Activated CD8-positive, alpha-beta T cell treated with anti-CD3 and anti-CD28 coated beads for 36 hours (primary cell): Measurements from ENCODE around the gene CC2D1B. TPM values are rescaled to one million over a fixed set of nuclear protein-coding genes. Genes with fewer than 3 reads are reported as not detected.

ENCODE experiments used
- ATAC-seq: fragments of 200-7000 bp; cut with Tn5 transposase; one replicate; pipeline ENCODE4 v1.10.0; 2021; ENCODE audit warnings: mild to moderate bottlenecking, moderate library complexity
- CTCF ChIA-PET: fragments of 350-600 bp; sonication (Branson Sonifier 250); formaldehyde crosslinking; loops from one replicate; lab custom pipeline; 2021; ENCODE audit warnings: antibody characterized with exemption; lab: Charles Lee
- POLR2A ChIA-PET: fragments of 350-600 bp; sonication (Branson Sonifier 250); formaldehyde crosslinking; loops from one replicate; lab custom pipeline; 2021; ENCODE audit warnings: antibody characterized with exemption; lab: Charles Lee
- DNase-seq: peaks from one replicate; pipeline ENCODE4 v3.0.0-alpha.2; 2020
- H3K27ac Mint-ChIP-seq: one replicate; pipeline ENCODE4 v1.8.0; 2021; ENCODE audit warnings: mild to moderate bottlenecking, mixed read lengths
- H3K27me3 Mint-ChIP-seq: one replicate; pipeline ENCODE4 v1.8.0; 2021; ENCODE audit warnings: mixed read lengths
- H3K36me3 Mint-ChIP-seq: one replicate; pipeline ENCODE4 v1.8.0; 2021; ENCODE audit warnings: low read depth, mixed read lengths
- H3K4me1 Mint-ChIP-seq: one replicate; pipeline ENCODE4 v1.8.0; 2021; ENCODE audit warnings: low read depth, mixed read lengths
- H3K4me3 Mint-ChIP-seq: one replicate; pipeline ENCODE4 v1.8.0; 2021; ENCODE audit warnings: mild to moderate bottlenecking, moderate library complexity, mixed read lengths
- H3K9me3 Mint-ChIP-seq: one replicate; pipeline ENCODE4 v1.8.0; 2021; ENCODE audit warnings: mixed read lengths
- intact Hi-C: fragments of 100-400 bp; cut with micrococcal nuclease; formaldehyde crosslinking; loops from one replicate; pipeline ENCODE4 v1.10.0; 2022
- total RNA-seq, 2 experiments: library from RNA; stranded (reverse); gene quantifications; one replicate each; pipeline ENCODE4 v1.2.3, GENCODE V29; 2021
- TF ChIP-seq, protein P1 (sequence below): fragments of 200-600 bp; IDR thresholded peaks from one replicate; pipeline ENCODE4 v1.8.0; 2022; ENCODE audit warnings: antibody characterized with exemption, mild to moderate bottlenecking

The CC2D1B gene
- total RNA-seq, 2 experiments from 2014 or later = 17.1 to 19.4 TPM

DNA sequence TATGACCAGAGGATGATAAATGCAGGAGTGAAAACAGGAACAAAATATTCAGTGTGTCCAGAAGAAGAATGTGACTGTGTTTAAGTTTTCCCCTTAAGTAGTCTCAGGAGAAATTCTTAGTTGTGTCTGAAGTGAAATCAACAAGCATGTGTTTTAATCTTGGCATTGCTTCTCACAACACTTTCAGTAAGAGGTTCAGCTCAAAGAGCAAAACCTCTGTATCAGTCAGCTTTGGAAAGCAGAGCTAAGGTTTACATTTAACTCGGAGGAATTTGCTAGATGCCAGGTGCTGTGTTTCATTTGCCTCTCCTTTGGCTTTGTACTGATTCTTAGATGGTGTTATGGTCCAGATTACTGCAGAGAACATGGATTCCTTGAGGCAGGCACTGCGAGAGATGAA lies 28.6 kb downstream of the CC2D1B start:
- POLR2A ChIA-PET = interaction anchor here (1.5 kb wide), 1 partner anchor 11 kb away, joined by 3 read pairs; no protein-coding TSS in a partner anchor
- no peaks in the 10 kb centered on the region for H3K4me1 Mint-ChIP-seq
- H3K36me3 Mint-ChIP-seq = no peaks in the 10 kb centered on the region
- DNase-seq (no peak), ATAC-seq (no peak)
- intact Hi-C loops = no loop called here
- H3K27me3 Mint-ChIP-seq = no peaks in the 10 kb centered on the region
- no peak overlapping the region for H3K27ac Mint-ChIP-seq
- no peaks in the 10 kb centered on the region for H3K9me3 Mint-ChIP-seq
- TF ChIP-seq, protein P1, sequence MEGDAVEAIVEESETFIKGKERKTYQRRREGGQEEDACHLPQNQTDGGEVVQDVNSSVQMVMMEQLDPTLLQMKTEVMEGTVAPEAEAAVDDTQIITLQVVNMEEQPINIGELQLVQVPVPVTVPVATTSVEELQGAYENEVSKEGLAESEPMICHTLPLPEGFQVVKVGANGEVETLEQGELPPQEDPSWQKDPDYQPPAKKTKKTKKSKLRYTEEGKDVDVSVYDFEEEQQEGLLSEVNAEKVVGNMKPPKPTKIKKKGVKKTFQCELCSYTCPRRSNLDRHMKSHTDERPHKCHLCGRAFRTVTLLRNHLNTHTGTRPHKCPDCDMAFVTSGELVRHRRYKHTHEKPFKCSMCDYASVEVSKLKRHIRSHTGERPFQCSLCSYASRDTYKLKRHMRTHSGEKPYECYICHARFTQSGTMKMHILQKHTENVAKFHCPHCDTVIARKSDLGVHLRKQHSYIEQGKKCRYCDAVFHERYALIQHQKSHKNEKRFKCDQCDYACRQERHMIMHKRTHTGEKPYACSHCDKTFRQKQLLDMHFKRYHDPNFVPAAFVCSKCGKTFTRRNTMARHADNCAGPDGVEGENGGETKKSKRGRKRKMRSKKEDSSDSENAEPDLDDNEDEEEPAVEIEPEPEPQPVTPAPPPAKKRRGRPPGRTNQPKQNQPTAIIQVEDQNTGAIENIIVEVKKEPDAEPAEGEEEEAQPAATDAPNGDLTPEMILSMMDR = no peak
- CTCF ChIA-PET = interaction anchor here (1.8 kb wide), 1 partner anchor 28 kb away, joined by 4 read pairs; no protein-coding TSS in a partner anchor
- H3K4me3 Mint-ChIP-seq = no peak overlapping the region

DNA sequence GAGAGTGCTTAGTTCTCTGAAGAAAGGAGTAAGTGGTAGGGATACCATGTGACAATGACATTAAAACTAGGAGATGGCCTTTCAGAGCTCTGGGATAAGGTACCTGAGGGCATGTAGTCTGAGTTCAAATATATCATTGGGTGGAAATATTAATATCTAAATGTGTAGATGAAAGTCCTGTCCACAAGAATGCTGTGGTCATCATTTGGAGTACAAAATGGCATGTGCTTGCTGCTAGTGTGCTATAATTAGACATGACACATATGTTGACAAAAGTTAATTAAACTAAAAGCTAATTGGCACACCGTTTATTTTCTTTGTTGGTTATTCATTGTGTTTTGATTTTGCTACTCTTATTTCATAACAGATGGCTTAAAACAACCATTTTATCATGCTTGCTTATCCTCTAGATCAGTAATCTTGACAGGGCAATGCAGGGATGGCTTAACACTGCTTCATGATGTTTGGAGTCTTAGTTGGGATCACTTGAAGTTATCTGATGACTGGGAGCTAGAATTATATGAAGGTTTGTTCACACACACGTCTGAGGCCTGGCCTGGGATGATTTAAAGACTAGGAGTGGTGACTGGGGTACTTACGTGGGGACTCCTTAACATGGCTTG lies 31.0 kb downstream of the CC2D1B start:
- no peaks in the 10 kb centered on the region for H3K36me3 Mint-ChIP-seq
- H3K27me3 Mint-ChIP-seq = no peaks in the 10 kb centered on the region
- ATAC-seq (no peak), DNase-seq (no peak)
- H3K4me3 Mint-ChIP-seq = no peak overlapping the region
- ChIA-PET CTCF (interaction anchor here (0.7 kb wide), 1 partner anchor 10 kb away, joined by 3 read pairs; no protein-coding TSS in a partner anchor), POLR2A (no interaction called here)
- TF ChIP-seq, protein P1 = no peak
- peaks cover 6% of the 10 kb centered on the region for H3K4me1 Mint-ChIP-seq
- no peak overlapping the region for H3K27ac Mint-ChIP-seq
- intact Hi-C loops = no loop called here
- H3K9me3 Mint-ChIP-seq = no peaks in the 10 kb centered on the region

DNA sequence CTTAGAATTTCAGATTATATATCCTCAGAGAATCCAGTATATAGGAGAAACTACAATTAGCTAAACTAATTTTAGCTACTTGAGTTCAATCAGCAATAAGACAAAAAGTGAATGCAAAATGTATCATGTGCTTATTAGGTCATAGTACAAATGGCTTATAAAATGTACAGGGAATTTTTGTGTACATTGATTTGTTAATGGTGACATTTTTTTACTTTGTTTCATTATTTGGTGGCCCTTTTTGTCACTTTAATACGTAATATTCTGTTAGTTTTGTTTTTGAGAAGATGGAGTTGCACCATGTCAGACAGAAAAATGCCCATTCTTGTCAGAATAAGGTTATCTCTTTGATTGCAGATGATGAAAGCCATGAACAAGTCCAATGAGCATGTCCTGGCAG lies 33.6 kb downstream of the CC2D1B start:
- TF ChIP-seq, protein P1 = no peak
- H3K36me3 Mint-ChIP-seq = no peaks in the 10 kb centered on the region
- intact Hi-C loops = no loop called here
- no peak overlapping the region for H3K4me3 Mint-ChIP-seq
- H3K4me1 Mint-ChIP-seq = peaks cover 8% of the 10 kb centered on the region
- ATAC-seq (no peak), DNase-seq (no peak)
- ChIA-PET CTCF (no interaction called here), POLR2A (no interaction called here)
- H3K27ac Mint-ChIP-seq = no peak overlapping the region
- no peaks in the 10 kb centered on the region for H3K9me3 Mint-ChIP-seq
- no peaks in the 10 kb centered on the region for H3K27me3 Mint-ChIP-seq

DNA sequence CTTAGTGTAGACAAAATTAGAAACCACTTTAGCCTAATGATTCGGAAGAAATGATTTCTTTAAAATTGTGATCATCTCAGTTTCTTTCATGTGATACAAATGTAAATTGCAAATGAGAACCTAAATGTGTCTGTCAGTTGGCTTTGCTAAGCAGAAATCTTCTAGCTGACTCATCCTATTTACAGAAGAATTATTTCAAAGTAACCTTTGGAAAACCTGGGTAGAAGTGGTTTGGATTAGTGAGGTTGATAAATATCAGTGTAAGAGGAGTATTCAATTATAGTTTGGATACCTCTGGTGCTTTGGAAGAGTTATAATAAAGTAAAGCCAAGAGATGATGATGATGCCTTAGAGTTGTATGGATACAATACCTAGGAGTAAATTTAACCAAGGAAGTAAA lies 37.4 kb downstream of the CC2D1B start:
- H3K9me3 Mint-ChIP-seq = no peaks in the 10 kb centered on the region
- H3K27me3 Mint-ChIP-seq = no peaks in the 10 kb centered on the region
- no peak overlapping the region for H3K4me3 Mint-ChIP-seq
- H3K36me3 Mint-ChIP-seq = peaks cover 2% of the 10 kb centered on the region
- TF ChIP-seq, protein P1 = no peak
- intact Hi-C loops = no loop called here
- ATAC-seq = no peak
- CTCF ChIA-PET = no interaction called here
- no peak for DNase-seq
- POLR2A ChIA-PET = no interaction called here
- H3K27ac Mint-ChIP-seq = no peak overlapping the region
- H3K4me1 Mint-ChIP-seq = peaks cover 8% of the 10 kb centered on the region

DNA sequence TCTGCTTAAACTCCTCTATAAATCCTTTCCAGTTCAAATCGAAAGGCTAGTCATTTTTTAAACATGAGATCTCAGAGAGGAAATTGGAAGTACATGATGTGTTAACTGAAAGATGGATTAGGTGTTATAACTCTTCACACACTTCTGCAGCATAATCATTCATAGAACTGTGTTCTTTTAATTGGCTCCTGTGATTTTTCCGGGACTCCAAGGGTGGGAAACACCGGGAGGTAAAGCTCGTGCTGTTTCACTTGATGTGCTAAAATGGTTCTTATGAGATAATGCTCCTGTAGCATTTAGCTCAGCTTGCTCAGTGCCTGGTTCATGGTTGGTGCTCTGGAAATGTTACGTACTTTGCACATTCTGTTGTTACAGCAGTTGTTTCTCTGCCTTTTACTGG lies 40.2 kb downstream of the CC2D1B start:
- H3K27me3 Mint-ChIP-seq = no peaks in the 10 kb centered on the region
- TF ChIP-seq, protein P1 = no peak
- intact Hi-C loops = no loop called here
- ChIA-PET CTCF (interaction anchor here (1.1 kb wide), 1 partner anchor 16 kb away, joined by 4 read pairs; no protein-coding TSS in a partner anchor), POLR2A (no interaction called here)
- H3K4me3 Mint-ChIP-seq = no peak overlapping the region
- DNase-seq = no peak
- H3K36me3 Mint-ChIP-seq = peaks cover 4% of the 10 kb centered on the region
- ATAC-seq = no peak
- no peaks in the 10 kb centered on the region for H3K9me3 Mint-ChIP-seq
- no peak overlapping the region for H3K27ac Mint-ChIP-seq
- peaks cover 8% of the 10 kb centered on the region for H3K4me1 Mint-ChIP-seq
